Neutrophil (primary cell): ENCODE results near the gene BAD.
"Not testable (repeated sequence)": the region's sequence is repeated elsewhere in the genome, so short reads cannot be mapped to it uniquely, and the experiment has no call there.

Experiments
- H3K27ac ChIP-seq: fragments of 200-600 bp; sonication (generic); 2 replicates; pipeline ENCODE4 v1.5.1; 2016; ENCODE audit warnings: mild to moderate bottlenecking, moderate library complexity
- H3K27me3 ChIP-seq: fragments of 200-600 bp; sonication (generic); 2 replicates; pipeline ENCODE4 v1.6.0; 2016; ENCODE audit warnings: mild to moderate bottlenecking
- H3K36me3 ChIP-seq: fragments of 200-600 bp; sonication (generic); 2 replicates; pipeline ENCODE4 v1.5.1; 2017
- H3K4me1 ChIP-seq, 2 experiments: fragments of 200-600 bp in 1 of 2; sonication (generic) in 1 of 2; 1 replicate in 1 of 2; 2 replicates in 1 of 2; pipeline versions ENCODE4 v1.5.1 to v1.6.1; 2013 to 2016; ENCODE audit warnings: low read depth in 1 of 2, low read length in 1 of 2, mild to moderate bottlenecking in 1 of 2, moderate library complexity in 1 of 2; ENCODE audit not compliant: control insufficient read depth in 1 of 2, insufficient read depth in 1 of 2
- H3K4me3 ChIP-seq, 2 experiments: fragments of 200-600 bp in 1 of 2; sonication (generic) in 1 of 2; 1 replicate in 1 of 2; 2 replicates in 1 of 2; pipeline ENCODE4 v1.5.1; 2013 to 2016; ENCODE audit warnings: low read depth in 1 of 2, low read length in 1 of 2, mild to moderate bottlenecking in 1 of 2, moderate library complexity in 1 of 2
- H3K9me3 ChIP-seq: fragments of 200-600 bp; sonication (generic); 2 replicates; pipeline ENCODE4 v1.5.1; 2016
- TF ChIP-seq, protein P1 (sequence below): fragments of 200-600 bp; sonication (generic); IDR thresholded peaks from 2 replicates; pipeline ENCODE4 v1.5.1; 2016; ENCODE audit warnings: antibody characterized with exemption

BAD gene

GRCh38 chr11:64312947-64313346 lies 28.5 kb upstream of the BAD start:
- Histone ChIP-seq H3K36me3 (peaks cover 49% of the 10 kb centered on the region), H3K4me3 (no peak overlapping the region), H3K4me1 (peaks cover 12 to 13% of the 10 kb centered on the region in 2 experiments), H3K27me3 (no peaks in the 10 kb centered on the region), H3K27ac (peak overlapping the region; percentile 43), H3K9me3 (no peaks in the 10 kb centered on the region)
- TF ChIP-seq, protein P1, sequence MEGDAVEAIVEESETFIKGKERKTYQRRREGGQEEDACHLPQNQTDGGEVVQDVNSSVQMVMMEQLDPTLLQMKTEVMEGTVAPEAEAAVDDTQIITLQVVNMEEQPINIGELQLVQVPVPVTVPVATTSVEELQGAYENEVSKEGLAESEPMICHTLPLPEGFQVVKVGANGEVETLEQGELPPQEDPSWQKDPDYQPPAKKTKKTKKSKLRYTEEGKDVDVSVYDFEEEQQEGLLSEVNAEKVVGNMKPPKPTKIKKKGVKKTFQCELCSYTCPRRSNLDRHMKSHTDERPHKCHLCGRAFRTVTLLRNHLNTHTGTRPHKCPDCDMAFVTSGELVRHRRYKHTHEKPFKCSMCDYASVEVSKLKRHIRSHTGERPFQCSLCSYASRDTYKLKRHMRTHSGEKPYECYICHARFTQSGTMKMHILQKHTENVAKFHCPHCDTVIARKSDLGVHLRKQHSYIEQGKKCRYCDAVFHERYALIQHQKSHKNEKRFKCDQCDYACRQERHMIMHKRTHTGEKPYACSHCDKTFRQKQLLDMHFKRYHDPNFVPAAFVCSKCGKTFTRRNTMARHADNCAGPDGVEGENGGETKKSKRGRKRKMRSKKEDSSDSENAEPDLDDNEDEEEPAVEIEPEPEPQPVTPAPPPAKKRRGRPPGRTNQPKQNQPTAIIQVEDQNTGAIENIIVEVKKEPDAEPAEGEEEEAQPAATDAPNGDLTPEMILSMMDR, result no peak

GRCh38 chr11:64307795-64308194 lies 23.3 kb upstream of the BAD start:
- peak overlapping the region; percentile 99 for H3K27ac ChIP-seq
- peaks cover 26% of the 10 kb centered on the region for H3K36me3 ChIP-seq
- H3K4me1 ChIP-seq, result peaks cover 26 to 31% of the 10 kb centered on the region in 2 experiments
- not testable (repeated sequence) for H3K4me3 ChIP-seq, H3K9me3 ChIP-seq, H3K27me3 ChIP-seq

GRCh38 chr11:64306876-64307622 lies 22.6 kb upstream of the BAD start:
- Histone ChIP-seq H3K36me3 (peaks cover 20% of the 10 kb centered on the region), H3K9me3 (no peaks in the 10 kb centered on the region), H3K27me3 (peaks cover 10% of the 10 kb centered on the region), H3K4me1 (peaks cover 26 to 31% of the 10 kb centered on the region in 2 experiments), H3K4me3 (peak overlapping the region; percentile 75 to 91), H3K27ac (peak overlapping the region; percentile 99)
- TF ChIP-seq, protein P1, result no peak

DNA sequence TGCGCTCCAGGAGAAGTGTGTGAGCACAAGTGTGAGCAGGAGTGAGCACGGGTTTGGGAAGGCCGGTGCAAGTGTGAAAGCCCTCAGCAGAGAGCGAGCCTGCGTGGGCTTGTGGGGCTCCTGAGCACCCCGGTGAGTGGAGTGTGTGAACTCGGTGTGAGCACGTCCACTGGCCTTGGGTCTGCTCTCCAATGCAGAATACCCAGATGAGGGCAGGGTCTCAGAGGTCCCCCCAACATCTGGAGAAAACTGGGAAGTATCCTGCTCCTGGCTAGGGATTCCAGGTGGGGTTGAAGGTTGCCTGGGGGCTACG lies 22.1 kb upstream of the BAD start:
- Histone ChIP-seq H3K4me1 (peaks cover 27 to 33% of the 10 kb centered on the region in 2 experiments), H3K27me3 (peaks cover 15% of the 10 kb centered on the region), H3K36me3 (peaks cover 19% of the 10 kb centered on the region), H3K9me3 (no peaks in the 10 kb centered on the region), H3K27ac (peak overlapping the region; percentile 99), H3K4me3 (peak overlapping the region; percentile 75 to 91)
- TF ChIP-seq, protein P1, result no peak

- peaks cover 30 to 38% of the 10 kb centered on the region in 2 experiments for H3K4me1 ChIP-seq
- TF ChIP-seq, protein P1, result peak; percentile 46
- no peaks in the 10 kb centered on the region for H3K9me3 ChIP-seq
- H3K4me3 ChIP-seq, result peak overlapping the region; percentile 75 to 91
- peak overlapping the region; percentile 99 for H3K27ac ChIP-seq
- peaks cover 17% of the 10 kb centered on the region for H3K36me3 ChIP-seq
- H3K27me3 ChIP-seq, result peaks cover 19% of the 10 kb centered on the region
Observed at GRCh38 chr11:64305691-64306562, 21.5 kb upstream of the BAD start.
